Vagina (tissue), 2 donors: ENCODE results near the gene IFNLR1.

Source experiments
- POLR2A ChIP-seq, 2 donors: fragments of 450-650 bp; IDR thresholded peaks; one replicate each; pipeline ENCODE4 v1.6.1; 2017; ENCODE audit warnings: antibody characterized with exemption in 2 of 2, mild to moderate bottlenecking in 2 of 2, moderate library complexity in 2 of 2
- POLR2AphosphoS5 ChIP-seq, 2 donors: sonication (generic); formaldehyde crosslinking; IDR thresholded peaks; one replicate each; pipeline ENCODE4 v1.9.0; 2017; ENCODE audit warnings: antibody characterized with exemption in 2 of 2, mild to moderate bottlenecking in 2 of 2, low read depth in 1 of 2; ENCODE audit not compliant: insufficient read depth in 1 of 2
- TF ChIP-seq, protein P1 (sequence below), 3 experiments: fragments of 450-650 bp in 2 of 3; fragments of 200-600 bp in 1 of 3; sonication (generic) in 1 of 3; IDR thresholded peaks; one replicate each; pipeline ENCODE4 v1.5.1; 2017 to 2019; ENCODE audit warnings: antibody characterized with exemption in 3 of 3, mild to moderate bottlenecking in 2 of 3, moderate library complexity in 2 of 3

DNA sequence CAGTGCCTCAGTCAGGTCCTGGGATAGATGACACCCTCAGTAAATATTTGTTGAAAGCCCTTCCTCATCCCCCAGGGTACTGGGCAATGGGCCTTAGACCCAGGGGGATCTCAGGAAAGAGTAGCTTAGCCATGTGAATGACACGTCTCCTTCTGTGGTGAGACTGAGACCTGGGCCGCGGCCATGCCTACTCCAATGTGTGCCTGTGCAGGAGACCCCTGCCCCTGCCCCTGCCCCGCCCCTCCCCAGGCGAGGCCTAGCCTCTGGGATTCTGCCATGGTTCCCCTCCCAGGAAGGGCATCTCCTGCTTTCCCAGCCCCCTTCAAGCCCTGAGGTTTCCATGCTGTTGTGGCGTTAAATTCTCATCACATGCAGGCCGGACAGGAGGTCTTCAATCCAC is 82.2 kb downstream of the IFNLR1 start:
- TF ChIP-seq POLR2A (IDR thresholded peaks at IDR 0.05), result no peak
- TF ChIP-seq, protein P1, sequence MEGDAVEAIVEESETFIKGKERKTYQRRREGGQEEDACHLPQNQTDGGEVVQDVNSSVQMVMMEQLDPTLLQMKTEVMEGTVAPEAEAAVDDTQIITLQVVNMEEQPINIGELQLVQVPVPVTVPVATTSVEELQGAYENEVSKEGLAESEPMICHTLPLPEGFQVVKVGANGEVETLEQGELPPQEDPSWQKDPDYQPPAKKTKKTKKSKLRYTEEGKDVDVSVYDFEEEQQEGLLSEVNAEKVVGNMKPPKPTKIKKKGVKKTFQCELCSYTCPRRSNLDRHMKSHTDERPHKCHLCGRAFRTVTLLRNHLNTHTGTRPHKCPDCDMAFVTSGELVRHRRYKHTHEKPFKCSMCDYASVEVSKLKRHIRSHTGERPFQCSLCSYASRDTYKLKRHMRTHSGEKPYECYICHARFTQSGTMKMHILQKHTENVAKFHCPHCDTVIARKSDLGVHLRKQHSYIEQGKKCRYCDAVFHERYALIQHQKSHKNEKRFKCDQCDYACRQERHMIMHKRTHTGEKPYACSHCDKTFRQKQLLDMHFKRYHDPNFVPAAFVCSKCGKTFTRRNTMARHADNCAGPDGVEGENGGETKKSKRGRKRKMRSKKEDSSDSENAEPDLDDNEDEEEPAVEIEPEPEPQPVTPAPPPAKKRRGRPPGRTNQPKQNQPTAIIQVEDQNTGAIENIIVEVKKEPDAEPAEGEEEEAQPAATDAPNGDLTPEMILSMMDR (IDR thresholded peaks at IDR 0.05), result no peak
- TF ChIP-seq POLR2AphosphoS5 (IDR thresholded peaks at IDR 0.05; ENCODE audit: insufficient read depth in 1 of 2, low read depth in 1 of 2), result no peak
